Esophagus squamous epithelium (tissue), 4 donors: ENCODE measurements around the gene TMCO4.

Experiments used
- POLR2A ChIP-seq, 4 donors: fragments of 450-650 bp; IDR thresholded peaks; one replicate each; pipeline ENCODE4 v1.6.1; 2017; ENCODE audit warnings: antibody characterized with exemption in 4 of 4, mild to moderate bottlenecking in 4 of 4, moderate library complexity in 3 of 4
- TF ChIP-seq, protein P1 (sequence below), 6 experiments: fragments of 450-650 bp in 4 of 6; fragments of 200-600 bp in 2 of 6; sonication (generic) in 2 of 6; IDR thresholded peaks; one replicate each; pipeline ENCODE4 v1.5.1; 2016 to 2019; ENCODE audit warnings: antibody characterized with exemption in 6 of 6, mild to moderate bottlenecking in 4 of 6, moderate library complexity in 4 of 6

DNA sequence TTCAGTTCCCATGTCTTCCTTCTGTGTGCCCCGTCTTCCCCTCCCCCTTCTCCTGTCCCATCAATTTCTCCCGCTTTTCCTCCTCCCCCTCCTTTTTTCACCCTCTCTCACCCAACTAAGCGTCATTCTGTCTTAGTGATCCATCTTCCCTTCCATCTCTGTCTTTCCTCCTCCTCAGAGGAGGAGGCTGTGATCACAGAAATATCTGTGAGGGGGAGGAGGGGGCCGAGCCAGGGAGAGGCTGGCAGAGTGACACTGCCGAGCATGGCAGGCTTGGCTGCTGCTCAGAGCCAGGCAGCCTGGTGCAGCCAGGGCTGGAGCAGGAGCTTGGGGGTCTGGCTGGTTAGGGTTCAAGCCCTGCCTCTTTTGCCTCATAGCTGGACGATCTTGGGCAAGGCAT lies 127.5 kb downstream of the TMCO4 start:
- TF ChIP-seq, protein P1, sequence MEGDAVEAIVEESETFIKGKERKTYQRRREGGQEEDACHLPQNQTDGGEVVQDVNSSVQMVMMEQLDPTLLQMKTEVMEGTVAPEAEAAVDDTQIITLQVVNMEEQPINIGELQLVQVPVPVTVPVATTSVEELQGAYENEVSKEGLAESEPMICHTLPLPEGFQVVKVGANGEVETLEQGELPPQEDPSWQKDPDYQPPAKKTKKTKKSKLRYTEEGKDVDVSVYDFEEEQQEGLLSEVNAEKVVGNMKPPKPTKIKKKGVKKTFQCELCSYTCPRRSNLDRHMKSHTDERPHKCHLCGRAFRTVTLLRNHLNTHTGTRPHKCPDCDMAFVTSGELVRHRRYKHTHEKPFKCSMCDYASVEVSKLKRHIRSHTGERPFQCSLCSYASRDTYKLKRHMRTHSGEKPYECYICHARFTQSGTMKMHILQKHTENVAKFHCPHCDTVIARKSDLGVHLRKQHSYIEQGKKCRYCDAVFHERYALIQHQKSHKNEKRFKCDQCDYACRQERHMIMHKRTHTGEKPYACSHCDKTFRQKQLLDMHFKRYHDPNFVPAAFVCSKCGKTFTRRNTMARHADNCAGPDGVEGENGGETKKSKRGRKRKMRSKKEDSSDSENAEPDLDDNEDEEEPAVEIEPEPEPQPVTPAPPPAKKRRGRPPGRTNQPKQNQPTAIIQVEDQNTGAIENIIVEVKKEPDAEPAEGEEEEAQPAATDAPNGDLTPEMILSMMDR (IDR thresholded peaks at IDR 0.05): no peak
- no peak for TF ChIP-seq POLR2A (IDR thresholded peaks at IDR 0.05)
